ENCODE results near the gene PRR13. TPM values are rescaled to one million over a fixed set of nuclear protein-coding genes. Genes with fewer than 3 reads are reported as not detected.
"Not testable (repeated sequence)": the region's sequence is repeated elsewhere in the genome, so short reads cannot be mapped to it uniquely, and the experiment has no call there.

The PRR13 gene
- total RNA-seq, 6 experiments from 2014 or later = 122 to 188 (median 165) TPM

DNA sequence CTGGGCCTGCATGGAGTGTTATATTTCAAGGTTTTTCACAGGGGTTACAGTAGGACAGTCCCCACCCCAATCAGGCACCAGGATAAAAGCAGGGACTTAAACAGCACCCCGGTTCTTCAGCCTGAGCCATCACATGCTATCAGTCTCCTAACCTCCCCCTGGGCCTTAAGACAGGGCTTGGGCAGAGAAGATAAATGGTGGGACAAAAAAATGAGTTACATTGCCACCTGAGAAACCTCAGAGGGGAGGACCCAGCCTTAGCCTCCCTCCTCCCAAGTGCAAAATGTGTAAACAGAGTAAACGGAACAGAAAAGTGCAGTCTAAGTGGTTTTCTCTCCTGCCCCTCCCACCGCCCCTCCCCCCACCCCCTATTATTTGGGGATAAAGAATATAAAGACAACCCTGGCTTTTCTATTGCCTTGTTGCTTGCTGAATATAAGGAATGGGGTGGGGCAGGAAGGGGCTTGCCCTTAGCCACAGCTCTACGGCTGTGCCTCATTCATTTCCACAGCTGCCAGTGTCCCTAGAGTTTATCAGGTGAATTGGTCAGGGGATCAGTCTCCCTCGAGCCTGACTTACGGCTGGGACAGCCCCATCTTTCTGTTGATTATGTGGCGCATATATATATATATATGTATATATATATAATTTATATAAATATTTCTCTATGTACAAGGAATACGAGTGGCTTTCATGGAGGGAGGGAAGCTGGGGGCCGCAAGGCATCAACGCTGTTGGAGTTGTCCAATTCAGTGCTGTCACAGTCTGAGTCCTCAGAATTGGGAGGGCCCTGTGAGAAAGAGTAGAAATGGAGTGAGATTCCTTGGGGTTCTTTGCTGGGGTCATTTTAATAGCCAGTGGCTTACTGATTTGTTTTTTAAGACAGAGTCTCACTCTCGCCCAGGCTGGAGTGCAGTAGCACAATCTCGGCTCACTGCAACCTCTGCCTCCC, 39.2 kb downstream of the PRR13 start:
- peaks cover 91% of the 10 kb centered on the region for H3K4me1 Mint-ChIP-seq (ENCODE audit: low read depth)
- peaks cover 61% of the 10 kb centered on the region for H3K36me3 Mint-ChIP-seq (ENCODE audit: low read depth)
- H3K9me3 Mint-ChIP-seq = no peaks in the 10 kb centered on the region
- peaks cover 40% of the 10 kb centered on the region for H3K27me3 Mint-ChIP-seq (ENCODE audit: insufficient read depth)
- peak overlapping the region; percentile 88 for H3K27ac Mint-ChIP-seq
- peak overlapping the region; percentile 76 for H3K4me3 Mint-ChIP-seq
- no peak for DNase-seq
- TF ChIP-seq, protein P1, sequence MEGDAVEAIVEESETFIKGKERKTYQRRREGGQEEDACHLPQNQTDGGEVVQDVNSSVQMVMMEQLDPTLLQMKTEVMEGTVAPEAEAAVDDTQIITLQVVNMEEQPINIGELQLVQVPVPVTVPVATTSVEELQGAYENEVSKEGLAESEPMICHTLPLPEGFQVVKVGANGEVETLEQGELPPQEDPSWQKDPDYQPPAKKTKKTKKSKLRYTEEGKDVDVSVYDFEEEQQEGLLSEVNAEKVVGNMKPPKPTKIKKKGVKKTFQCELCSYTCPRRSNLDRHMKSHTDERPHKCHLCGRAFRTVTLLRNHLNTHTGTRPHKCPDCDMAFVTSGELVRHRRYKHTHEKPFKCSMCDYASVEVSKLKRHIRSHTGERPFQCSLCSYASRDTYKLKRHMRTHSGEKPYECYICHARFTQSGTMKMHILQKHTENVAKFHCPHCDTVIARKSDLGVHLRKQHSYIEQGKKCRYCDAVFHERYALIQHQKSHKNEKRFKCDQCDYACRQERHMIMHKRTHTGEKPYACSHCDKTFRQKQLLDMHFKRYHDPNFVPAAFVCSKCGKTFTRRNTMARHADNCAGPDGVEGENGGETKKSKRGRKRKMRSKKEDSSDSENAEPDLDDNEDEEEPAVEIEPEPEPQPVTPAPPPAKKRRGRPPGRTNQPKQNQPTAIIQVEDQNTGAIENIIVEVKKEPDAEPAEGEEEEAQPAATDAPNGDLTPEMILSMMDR (IDR thresholded peaks at IDR 0.05) = no peak

DNA sequence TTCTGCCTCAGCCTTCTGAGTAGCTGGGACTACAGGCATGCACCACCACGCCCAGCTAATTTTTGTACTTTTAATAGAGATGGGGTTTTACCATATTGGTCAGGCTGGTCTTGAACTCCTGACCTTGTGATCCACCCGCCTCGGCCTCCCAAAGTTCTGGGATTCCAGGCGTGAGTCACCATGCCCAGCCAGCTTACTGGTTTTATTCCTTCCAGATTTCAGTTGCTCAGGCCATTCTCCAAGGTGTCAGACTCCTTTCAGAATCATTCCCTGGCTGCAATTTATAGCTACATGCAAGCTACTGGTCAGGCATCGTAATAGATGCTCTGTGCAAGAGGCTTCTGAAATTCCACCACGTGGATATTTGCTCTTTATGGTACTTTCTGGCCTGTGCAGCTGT, 39.9 kb downstream of the PRR13 start:
- H3K9me3 Mint-ChIP-seq = not testable (repeated sequence)
- peaks cover 55% of the 10 kb centered on the region for H3K36me3 Mint-ChIP-seq (ENCODE audit: low read depth)
- peaks cover 41% of the 10 kb centered on the region for H3K27me3 Mint-ChIP-seq (ENCODE audit: insufficient read depth)
- peak overlapping the region; percentile 76 for H3K4me3 Mint-ChIP-seq
- H3K4me1 Mint-ChIP-seq (ENCODE audit: low read depth) = peaks cover 84% of the 10 kb centered on the region
- peak; percentile 90 for DNase-seq
- peak overlapping the region; percentile 88 for H3K27ac Mint-ChIP-seq

DNA sequence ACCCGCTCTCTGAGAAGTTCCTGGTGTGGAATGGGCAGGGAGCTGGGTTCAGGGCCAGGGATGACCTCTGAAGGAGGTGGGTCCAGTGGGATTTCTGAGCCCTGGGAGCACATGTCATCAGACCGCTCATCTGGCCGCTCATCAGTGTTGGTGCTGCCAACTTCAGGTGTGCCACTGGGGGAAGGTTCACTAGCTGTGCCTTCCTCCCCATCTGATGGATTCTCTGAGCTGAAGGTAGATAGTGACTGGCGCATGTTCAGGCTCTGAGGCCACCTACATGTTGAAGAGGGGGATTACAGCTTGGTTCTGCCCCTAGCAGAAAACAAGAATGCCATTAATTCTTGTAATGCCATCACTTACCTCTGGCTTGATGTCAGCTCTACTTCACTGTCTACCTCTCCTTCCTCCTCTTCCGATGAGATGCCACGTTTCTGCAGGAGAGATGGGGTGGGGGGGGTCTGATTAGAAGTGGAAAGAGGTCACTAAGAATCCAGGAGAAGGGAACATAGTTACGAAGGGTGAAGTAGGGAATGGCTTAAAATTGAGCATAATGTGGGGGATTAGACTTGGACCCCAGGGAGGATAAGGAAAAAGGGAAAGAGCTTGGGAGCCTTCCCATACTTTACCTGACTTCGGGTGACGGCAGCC, 40.5 kb downstream of the PRR13 start:
- Mint-ChIP-seq H3K9me3 (no peaks in the 10 kb centered on the region), H3K27ac (peak overlapping the region; percentile 88), H3K4me1 (ENCODE audit: low read depth) (peaks cover 78% of the 10 kb centered on the region), H3K27me3 (ENCODE audit: insufficient read depth) (peaks cover 43% of the 10 kb centered on the region), H3K4me3 (peak overlapping the region; percentile 76), H3K36me3 (ENCODE audit: low read depth) (peaks cover 48% of the 10 kb centered on the region)
- TF ChIP-seq, protein P1 (IDR thresholded peaks at IDR 0.05) = peak; percentile 61
- DNase-seq = no peak

DNA sequence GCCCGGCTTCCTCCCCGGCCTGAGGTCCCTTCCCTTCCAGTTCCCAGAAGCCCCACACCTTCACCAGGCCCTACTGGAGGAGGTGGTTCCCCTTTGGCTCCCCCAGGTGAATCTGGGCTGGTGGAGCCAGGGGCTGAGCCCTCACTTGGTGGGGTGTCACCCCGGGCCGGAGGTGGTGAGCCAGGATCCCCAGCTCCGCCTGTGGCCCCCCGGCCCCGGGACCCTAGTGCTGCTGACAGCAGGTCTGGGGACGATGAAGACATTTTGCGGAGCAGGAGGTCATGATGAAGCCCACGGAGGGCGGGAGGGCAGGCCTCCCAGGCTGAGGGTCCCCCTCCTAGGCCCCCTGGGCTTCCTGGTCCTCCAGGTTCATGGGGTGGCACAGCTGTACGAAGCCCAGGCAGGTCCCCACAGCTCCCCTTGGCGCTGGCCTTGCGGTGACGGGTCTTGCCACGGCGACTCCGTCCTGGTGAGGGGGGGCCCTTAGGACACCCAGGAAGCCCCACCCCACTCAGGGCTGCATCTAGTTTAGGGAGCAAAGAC, 41.2 kb downstream of the PRR13 start:
- H3K4me3 Mint-ChIP-seq = no peak overlapping the region; the same call in 1 of the 2 replicates
- no peaks in the 10 kb centered on the region for H3K9me3 Mint-ChIP-seq
- DNase-seq = no peak
- peaks cover 43% of the 10 kb centered on the region for H3K27me3 Mint-ChIP-seq (ENCODE audit: insufficient read depth)
- H3K36me3 Mint-ChIP-seq (ENCODE audit: low read depth) = peaks cover 46% of the 10 kb centered on the region
- TF ChIP-seq, protein P1 (IDR thresholded peaks at IDR 0.05) = no peak
- H3K4me1 Mint-ChIP-seq (ENCODE audit: low read depth) = peaks cover 73% of the 10 kb centered on the region
- peak overlapping the region; percentile 81 for H3K27ac Mint-ChIP-seq

DNA sequence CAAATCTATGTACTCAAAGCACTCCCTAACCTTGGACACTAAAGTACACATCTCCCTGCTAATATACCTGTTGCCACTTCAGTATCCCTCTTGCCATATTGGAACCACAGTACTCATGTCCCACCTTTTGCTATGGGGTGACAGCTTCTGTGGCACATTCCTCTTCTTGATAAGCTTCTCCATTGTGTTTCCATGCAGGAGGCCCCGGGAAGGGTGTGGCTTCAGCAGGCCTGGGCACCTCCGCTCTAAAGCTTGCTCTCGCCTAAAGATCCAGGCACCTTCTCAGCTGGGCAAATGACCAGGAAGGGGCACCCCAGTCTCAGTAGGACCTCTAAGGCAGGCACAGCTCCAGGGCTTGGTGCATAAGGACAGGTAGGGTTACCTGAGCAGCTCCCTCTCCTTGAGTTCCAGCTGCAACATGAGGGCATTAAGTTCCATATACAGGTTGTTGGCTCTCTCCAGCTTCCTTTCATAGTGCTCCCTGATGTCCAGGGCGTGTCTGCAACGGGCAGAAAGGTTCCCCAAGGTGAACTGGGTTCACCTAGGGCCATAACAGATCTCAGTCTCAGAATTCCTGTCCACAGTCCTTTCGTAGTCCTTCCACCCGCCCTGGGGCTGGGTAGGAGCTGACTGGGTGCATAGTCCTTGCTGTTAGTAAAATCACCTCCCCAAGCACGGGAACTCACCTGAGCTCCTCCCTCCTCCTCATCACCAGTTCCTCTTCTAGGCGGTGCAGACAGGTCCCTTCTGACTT, 41.9 kb downstream of the PRR13 start:
- peaks cover 67% of the 10 kb centered on the region for H3K4me1 Mint-ChIP-seq (ENCODE audit: low read depth)
- DNase-seq = no peak
- H3K27ac Mint-ChIP-seq = peak overlapping the region; percentile 81
- peaks cover 42% of the 10 kb centered on the region for H3K27me3 Mint-ChIP-seq (ENCODE audit: insufficient read depth)
- TF ChIP-seq, protein P1 (IDR thresholded peaks at IDR 0.05) = no peak
- no peaks in the 10 kb centered on the region for H3K9me3 Mint-ChIP-seq
- H3K4me3 Mint-ChIP-seq = peak overlapping the region; percentile 0; the same call in 1 of the 2 replicates
- peaks cover 46% of the 10 kb centered on the region for H3K36me3 Mint-ChIP-seq (ENCODE audit: low read depth)
